Testis (tissue), 3 donors: ENCODE data around the gene C6orf141. TPM values are rescaled to one million over a fixed set of nuclear protein-coding genes. Genes with fewer than 3 reads are reported as not detected.
"Not testable (repeated sequence)": the region's sequence is repeated elsewhere in the genome, so short reads cannot be mapped to it uniquely, and the experiment has no call there.

ENCODE experiments used
- DNase-seq: peaks from one replicate; pipeline ENCODE4 v3.0.0-alpha.2; 2019
- H3K27ac ChIP-seq, 2 donors: fragments of 200-600 bp; sonication (generic); one replicate each; pipeline ENCODE4 v1.5.1; 2019
- H3K27me3 ChIP-seq: fragments of 200-600 bp; sonication (generic); one replicate; pipeline ENCODE4 v1.5.1; 2019
- H3K36me3 ChIP-seq: fragments of 200-600 bp; sonication (generic); one replicate; pipeline ENCODE4 v1.5.1; 2017; ENCODE audit warnings: low read depth; ENCODE audit errors: missing control alignments
- H3K4me1 ChIP-seq: fragments of 200-600 bp; sonication (generic); one replicate; pipeline ENCODE4 v1.5.1; 2019
- H3K4me3 ChIP-seq, 2 donors: fragments of 200-600 bp; sonication (generic); one replicate each; pipeline ENCODE4 v1.5.1; 2017 to 2019
- H3K9me3 ChIP-seq: fragments of 200-600 bp; sonication (generic); one replicate; pipeline ENCODE4 v1.5.1; 2017
- POLR2A ChIP-seq: fragments of 450-650 bp; IDR thresholded peaks from one replicate; pipeline ENCODE4 v1.6.1; 2017; ENCODE audit warnings: antibody characterized with exemption, mild to moderate bottlenecking, moderate library complexity
- WGBS, 2 donors: methylation state at CpG; one replicate each; pipeline ENCODE4 v1.1.5; 2018; 5-methylcytosine and 5-hydroxymethylcytosine counted together
- intact Hi-C: fragments of 100-400 bp; cut with DNase I; formaldehyde crosslinking; loops from one replicate; pipeline ENCODE4 v1.15.1; 2023; ENCODE audit warnings: low total_unique reads
- polyA plus RNA-seq: library from polyadenylated mRNA; stranded (reverse); fragments of 350-450 nt; fragmentation: Illumina TruSeq; extraction: RNeasy Lipid Tissue Mini Kit (QIAGEN cat#74804); gene quantifications from one replicate; pipeline ENCODE4 v1.2.3, GENCODE V29; 2014; ENCODE audit warnings: low read depth, low replicate concordance; ENCODE audit not compliant: insufficient read depth
- total RNA-seq, 2 donors: library from RNA; depleted of rRNA; stranded (reverse); fragments of >200 nt; gene quantifications; one replicate each; pipeline ENCODE4 v1.2.3, GENCODE V29; 2016
- TF ChIP-seq, protein P1 (sequence below), 3 experiments: fragments of 450-650 bp in 2 of 3; fragments of 200-600 bp in 1 of 3; sonication (generic) in 1 of 3; IDR thresholded peaks; one replicate each; pipeline ENCODE4 v1.5.1; 2016 to 2019; ENCODE audit warnings: antibody characterized with exemption in 3 of 3, mild to moderate bottlenecking in 2 of 3, moderate library complexity in 1 of 3

Gene C6orf141
- total and polyA plus RNA-seq, 3 donors from 2014 or later = 11.3 to 58.4 (median 41.3) TPM

DNA sequence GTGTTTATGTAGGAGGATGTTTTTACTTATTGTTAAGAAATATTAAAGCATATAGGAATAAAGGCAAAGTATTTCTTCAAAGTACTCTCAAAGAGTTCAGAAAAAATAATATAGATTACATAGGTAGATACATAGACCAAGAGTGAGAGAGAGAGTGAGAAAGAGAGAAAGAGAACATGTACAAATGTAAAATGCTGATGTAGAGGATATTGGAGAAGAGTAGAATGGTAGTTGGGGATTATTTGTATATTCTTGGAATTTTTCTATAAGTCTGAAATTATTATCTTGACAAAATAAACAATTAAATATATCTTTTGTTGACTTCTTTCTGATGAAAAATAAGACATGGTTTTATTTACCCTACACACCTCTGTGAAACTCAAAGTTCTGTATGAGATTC lies 29.2 kb downstream of the C6orf141 start:
- TF ChIP-seq, protein P1, sequence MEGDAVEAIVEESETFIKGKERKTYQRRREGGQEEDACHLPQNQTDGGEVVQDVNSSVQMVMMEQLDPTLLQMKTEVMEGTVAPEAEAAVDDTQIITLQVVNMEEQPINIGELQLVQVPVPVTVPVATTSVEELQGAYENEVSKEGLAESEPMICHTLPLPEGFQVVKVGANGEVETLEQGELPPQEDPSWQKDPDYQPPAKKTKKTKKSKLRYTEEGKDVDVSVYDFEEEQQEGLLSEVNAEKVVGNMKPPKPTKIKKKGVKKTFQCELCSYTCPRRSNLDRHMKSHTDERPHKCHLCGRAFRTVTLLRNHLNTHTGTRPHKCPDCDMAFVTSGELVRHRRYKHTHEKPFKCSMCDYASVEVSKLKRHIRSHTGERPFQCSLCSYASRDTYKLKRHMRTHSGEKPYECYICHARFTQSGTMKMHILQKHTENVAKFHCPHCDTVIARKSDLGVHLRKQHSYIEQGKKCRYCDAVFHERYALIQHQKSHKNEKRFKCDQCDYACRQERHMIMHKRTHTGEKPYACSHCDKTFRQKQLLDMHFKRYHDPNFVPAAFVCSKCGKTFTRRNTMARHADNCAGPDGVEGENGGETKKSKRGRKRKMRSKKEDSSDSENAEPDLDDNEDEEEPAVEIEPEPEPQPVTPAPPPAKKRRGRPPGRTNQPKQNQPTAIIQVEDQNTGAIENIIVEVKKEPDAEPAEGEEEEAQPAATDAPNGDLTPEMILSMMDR (IDR thresholded peaks at IDR 0.05) = no peak
- no peak for TF ChIP-seq POLR2A
- H3K4me1 ChIP-seq = no peaks in the 10 kb centered on the region
- no peaks in the 10 kb centered on the region for H3K27me3 ChIP-seq
- intact Hi-C loops = no loop called here
- no peak overlapping the region for H3K27ac ChIP-seq
- no peak for DNase-seq
- H3K4me3 ChIP-seq = no peak overlapping the region
- no peaks in the 10 kb centered on the region for H3K36me3 ChIP-seq
- H3K9me3 ChIP-seq = no peaks in the 10 kb centered on the region

DNA sequence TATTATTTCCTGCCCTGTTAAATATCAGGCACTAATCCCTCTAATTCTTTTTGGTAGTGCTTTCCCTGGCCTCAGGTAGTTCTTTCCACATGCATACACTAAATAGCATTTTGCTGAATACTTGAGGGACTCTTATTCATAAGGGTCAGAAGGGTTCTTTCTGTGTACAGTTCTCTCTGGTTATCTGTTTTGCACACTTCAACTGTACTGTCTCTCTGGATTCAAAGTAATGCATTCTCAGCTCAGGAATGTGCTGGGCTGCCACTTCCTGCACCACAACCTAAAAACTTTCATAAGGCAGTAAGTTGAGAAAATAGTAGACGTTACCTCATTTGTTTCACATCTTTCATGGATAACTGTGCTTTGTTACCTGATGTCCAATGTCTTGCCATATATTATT lies 32.1 kb downstream of the C6orf141 start:
- DNase-seq = no peak
- WGBS, 2 donors = 76 to 96% methylated on average over 1 of the region's 1 CpG
- TF ChIP-seq, protein P1 (IDR thresholded peaks at IDR 0.05) = no peak
- no peak for TF ChIP-seq POLR2A
- H3K4me1 ChIP-seq = no peaks in the 10 kb centered on the region
- intact Hi-C loops = no loop called here
- no peaks in the 10 kb centered on the region for H3K36me3 ChIP-seq
- no peak overlapping the region for H3K4me3 ChIP-seq
- H3K9me3 ChIP-seq = no peaks in the 10 kb centered on the region
- H3K27me3 ChIP-seq = no peaks in the 10 kb centered on the region
- no peak overlapping the region for H3K27ac ChIP-seq

DNA sequence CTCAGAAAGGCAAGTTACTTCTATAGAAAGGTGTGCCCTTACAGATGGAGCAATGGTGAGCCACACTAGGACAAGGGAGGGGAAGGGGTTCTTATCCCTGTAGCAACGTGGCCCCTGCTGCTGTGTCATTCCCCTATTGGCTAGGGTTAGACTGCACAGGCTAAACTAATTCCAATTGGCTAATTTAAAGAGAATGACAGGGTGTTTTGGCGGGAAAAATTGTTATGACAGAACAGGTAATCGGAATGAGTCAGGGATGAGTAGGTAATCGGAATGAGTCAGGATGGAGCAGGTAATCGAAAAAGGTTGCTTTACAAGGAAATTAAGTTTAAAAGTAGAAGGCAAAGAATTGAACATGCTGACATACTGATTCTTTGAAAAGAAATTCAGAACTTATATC lies 36.8 kb downstream of the C6orf141 start:
- H3K27ac ChIP-seq, H3K4me1 ChIP-seq, intact Hi-C loops: not testable (repeated sequence)

More for the DNA sequence above, 36.8 kb downstream of the C6orf141 start:
- not testable (repeated sequence) for H3K9me3 ChIP-seq, H3K36me3 ChIP-seq, DNase-seq, H3K4me3 ChIP-seq, H3K27me3 ChIP-seq
- 91 to 94% methylated on average over 5 of the region's 5 CpGs for WGBS, 2 donors

Other genes starting within 250 kb of the C6orf141 start
- gene MMUT, start 87.4 kb upstream of the C6orf141 start, total RNA-seq = 10 to 100 TPM; 17.3 to 26.8 TPM
- gene MMUT, start 87.4 kb upstream of the C6orf141 start, polyA plus RNA-seq = 22.6 TPM
- gene CENPQ, start 87.3 kb upstream of the C6orf141 start, total RNA-seq = 1 to 10 TPM; 3.8 to 7.6 TPM
- gene CENPQ, start 87.3 kb upstream of the C6orf141 start, polyA plus RNA-seq = 2.8 TPM
- gene GLYATL3, start 50.7 kb upstream of the C6orf141 start, total RNA-seq = not detected
- gene GLYATL3, start 50.7 kb upstream of the C6orf141 start, polyA plus RNA-seq = not detected
- gene RHAG, start 86.2 kb downstream of the C6orf141 start, total RNA-seq = not detected
- 0.42 TPM for gene RHAG, start 86.2 kb downstream of the C6orf141 start, polyA plus RNA-seq
- gene CRISP2, start 162.9 kb downstream of the C6orf141 start, total RNA-seq = 100 to 1,000 TPM; 197 to 739 TPM
- 709 TPM for gene CRISP2, start 162.9 kb downstream of the C6orf141 start, polyA plus RNA-seq
- under 1 TPM in 1 of 2 donors, not detected in 1; 0.12 TPM for gene CRISP3, start 193.7 kb downstream of the C6orf141 start, total RNA-seq
- not detected for gene CRISP3, start 193.7 kb downstream of the C6orf141 start, polyA plus RNA-seq
- 100 to 1,000 TPM in 1 of 2 donors, 10 to 100 TPM in 1; 73.8 to 207 TPM for gene PGK2, start 236.6 kb downstream of the C6orf141 start, total RNA-seq
- gene PGK2, start 236.6 kb downstream of the C6orf141 start, polyA plus RNA-seq = 364 TPM